GM18873 (cell line): ENCODE results near the gene ARID1B.
"Not testable (repeated sequence)": the region's sequence is repeated elsewhere in the genome, so short reads cannot be mapped to it uniquely, and the experiment has no call there.

Experiments
- ATAC-seq: cut with Tn5 transposase; IDR thresholded peaks from one replicate; pipeline ENCODE4 v1.9.1; 2021; ENCODE audit warnings: mild to moderate bottlenecking, moderate library complexity, moderate number of reproducible peaks; ENCODE audit not compliant: unreplicated experiment, low FRiP score

The ARID1B gene

DNA sequence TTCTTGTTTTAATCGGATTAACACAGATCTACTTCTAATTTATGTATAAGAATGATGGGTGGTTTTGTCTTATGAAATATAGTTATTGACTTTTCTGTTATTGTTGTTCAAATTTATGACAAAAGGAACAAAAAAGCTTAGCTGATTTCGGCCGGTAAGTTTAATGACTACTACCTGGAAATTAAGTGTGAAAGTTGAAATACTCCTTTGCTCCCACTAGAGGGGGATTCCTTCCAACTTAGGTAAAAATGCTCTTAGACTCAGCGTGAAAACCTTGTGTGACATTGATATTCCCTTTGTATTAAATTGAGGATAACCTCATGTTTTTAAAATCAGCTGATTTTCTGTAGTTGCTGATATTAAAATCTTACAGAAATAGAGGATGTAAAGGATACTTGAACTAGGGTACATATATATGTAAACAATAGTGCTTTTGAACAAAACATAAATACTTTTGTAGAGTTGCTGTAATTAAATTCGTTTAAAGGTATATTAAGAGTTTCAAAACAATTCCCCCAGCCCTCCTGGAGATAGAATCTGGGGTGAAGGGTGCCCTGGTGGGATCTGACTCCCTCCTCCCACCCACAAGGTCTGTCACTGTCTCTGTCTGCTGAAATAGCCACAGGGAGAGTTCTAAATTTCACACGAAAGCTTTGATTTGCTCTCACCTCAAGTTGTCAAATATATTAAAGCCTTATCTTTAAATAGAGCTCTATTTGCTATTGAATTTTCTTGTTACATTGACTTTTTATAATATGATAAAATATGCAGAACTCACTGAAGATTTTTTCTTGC is 257.5 kb downstream of the ARID1B start:
- no peak for ATAC-seq

DNA sequence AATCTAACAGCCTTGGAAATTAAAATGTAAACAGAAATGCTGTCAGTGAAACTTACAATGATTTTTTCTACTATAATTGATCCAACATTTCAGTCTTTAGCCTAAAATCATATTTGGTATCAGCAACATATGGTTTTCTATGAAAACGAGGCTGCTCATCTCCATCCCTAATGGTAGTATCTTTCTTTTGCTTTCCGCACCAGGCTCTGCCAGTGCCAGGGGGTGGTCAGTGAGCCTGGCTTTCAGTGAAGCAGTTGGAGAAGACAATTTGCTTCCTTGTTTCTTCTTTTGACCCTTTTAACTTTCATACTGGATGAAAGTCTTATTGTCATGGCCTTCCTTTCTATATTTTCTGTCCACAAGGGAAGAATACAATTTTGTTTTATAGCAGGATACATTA is 258.4 kb downstream of the ARID1B start:
- no peak for ATAC-seq

- no peak for ATAC-seq
Measured at GRCh38 chr6:157036245-157036711, 259.1 kb downstream of the ARID1B start.

DNA sequence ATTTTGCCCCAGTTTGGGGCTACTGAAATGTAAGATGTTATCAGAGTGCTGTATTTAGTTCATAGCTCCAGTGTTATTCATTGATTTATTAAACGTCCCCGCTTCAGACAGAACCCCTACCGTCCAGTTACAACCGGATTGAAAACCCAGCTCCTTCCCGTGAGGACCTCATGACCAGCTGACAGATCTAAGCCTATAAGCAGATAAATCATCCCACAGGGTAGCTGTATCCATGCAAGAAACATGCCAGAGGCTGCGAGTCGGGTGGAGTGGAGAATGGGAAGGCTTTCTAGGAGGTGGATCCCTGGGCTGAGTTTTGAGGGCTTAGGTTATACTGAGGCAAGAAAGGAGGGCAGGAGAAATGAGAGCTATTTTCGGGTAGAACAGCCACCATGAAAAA is 260.0 kb downstream of the ARID1B start:
- ATAC-seq = no peak

GRCh38 chr6:157038610-157039009 is 261.4 kb downstream of the ARID1B start:
- no peak for ATAC-seq

DNA sequence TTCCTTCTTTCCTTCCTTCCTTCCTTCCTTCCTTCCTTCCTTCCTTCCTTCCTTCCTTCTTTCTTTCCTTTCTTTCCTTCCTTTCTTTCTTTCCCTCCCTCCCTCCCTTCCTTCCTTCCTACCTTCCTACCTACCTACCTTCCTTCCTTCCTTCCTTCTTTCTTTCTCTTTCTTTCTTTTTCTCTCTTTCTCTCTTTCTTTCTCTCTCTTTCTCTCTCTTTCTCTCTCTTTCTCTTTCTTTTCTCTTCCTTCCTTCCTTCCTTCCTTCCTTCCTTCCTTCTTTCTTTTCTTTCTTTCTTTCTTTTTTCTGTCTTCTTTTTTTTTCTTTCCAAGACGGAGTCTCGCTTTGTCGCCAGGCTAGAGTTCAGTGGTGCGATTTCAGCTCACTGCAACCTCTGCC is 262.5 kb downstream of the ARID1B start:
- ATAC-seq = not testable (repeated sequence)

DNA sequence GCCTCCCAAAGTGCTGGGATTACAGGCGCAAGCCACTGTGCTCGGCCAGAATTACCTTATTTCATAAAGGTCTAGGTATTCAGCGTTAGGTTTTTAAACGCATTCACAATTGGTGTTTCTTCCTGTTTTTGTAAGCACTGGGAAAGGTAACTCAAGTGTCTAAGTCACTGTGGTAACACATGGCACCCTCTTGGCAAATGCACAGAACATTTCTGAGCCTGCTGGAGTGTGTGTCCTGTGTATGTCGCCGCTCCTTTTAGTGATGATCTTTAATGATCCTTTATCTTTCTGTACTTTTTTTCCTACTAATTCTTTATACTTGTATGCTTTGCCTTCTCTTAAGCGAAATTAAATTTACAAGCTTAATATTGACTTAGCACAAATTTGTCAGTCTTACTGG is 263.0 kb downstream of the ARID1B start:
- no peak for ATAC-seq

- no peak for ATAC-seq
Measured at GRCh38 chr6:157045831-157046454, 268.8 kb downstream of the ARID1B start.

DNA sequence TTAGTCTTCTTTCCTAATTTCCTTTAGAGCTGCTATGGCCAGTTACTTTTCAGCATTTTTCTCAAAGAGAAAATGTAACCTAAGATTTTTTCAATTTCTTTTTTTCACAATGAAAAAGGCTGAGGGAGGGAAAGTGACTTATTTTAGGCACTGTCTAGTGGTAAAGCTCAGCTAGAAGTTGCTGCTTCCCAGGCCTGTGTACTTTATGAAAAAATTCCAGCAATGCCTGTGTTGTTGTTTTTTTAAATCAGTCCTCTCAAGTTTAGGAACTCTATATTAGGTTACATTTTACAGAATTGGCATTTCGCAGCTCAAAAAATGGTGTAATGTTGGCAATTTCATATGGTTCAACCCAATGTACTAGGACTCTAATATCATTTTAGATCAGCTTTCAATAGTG is 269.6 kb downstream of the ARID1B start:
- ATAC-seq = no peak

- ATAC-seq = no peak
Measured at GRCh38 chr6:157047328-157047727, 270.1 kb downstream of the ARID1B start.

- ATAC-seq = no peak
Measured at GRCh38 chr6:157047951-157048350, 270.8 kb downstream of the ARID1B start.

DNA sequence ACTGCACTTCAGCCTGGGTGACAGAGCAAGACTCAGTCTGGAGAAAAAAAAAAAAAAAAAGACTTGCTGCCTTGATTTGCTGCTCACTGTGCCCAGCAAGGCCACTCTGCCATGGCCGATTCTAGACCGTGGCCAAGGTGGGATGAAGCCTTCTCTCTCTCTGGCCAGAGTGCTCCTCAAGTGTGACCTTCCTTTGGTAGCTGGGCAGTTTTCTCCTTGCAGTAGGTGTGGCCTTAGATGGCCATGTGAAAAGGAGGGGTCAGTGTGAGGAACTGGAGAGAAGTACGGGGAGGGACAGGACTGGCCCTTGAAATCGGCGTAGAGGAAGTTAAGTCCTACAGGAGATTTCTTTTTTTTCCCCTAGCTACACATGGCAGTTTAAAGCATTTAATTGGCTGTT is 272.0 kb downstream of the ARID1B start:
- ATAC-seq = no peak

DNA sequence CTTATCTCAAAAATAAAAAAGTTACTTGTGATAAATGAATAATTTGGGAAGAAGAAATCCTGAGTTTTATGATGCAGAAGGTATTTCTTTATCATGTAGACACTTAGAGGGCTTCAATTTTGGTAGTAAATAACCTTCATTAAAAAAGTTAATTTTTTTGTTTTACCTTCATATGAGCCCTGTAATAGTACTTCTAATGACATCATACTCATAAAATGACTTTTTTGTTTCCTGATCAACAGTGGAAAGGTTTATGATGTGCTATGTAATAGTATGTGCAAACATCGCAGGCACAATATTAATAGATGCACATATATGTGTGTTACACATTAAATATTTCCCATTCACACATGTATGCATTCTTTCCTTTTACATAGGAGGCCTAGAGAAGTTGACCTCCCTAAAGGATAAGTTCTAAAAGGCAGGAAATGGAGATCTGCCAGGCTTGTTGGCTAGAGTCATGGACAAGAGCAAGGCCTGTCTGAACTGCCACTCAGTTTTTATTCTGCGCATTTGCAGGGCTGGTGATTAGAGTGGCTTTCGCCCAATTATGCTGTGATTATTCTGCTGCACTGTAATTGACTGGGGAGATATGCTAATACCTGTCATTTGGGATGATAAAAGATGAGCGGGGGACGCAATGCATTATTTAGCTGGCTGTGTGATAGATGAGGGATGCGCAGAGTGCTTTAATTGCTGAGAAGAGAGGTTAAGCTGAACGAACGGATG is 273.5 kb downstream of the ARID1B start:
- ATAC-seq = no peak

GRCh38 chr6:157054531-157054979 is 277.4 kb downstream of the ARID1B start:
- ATAC-seq = no peak

DNA sequence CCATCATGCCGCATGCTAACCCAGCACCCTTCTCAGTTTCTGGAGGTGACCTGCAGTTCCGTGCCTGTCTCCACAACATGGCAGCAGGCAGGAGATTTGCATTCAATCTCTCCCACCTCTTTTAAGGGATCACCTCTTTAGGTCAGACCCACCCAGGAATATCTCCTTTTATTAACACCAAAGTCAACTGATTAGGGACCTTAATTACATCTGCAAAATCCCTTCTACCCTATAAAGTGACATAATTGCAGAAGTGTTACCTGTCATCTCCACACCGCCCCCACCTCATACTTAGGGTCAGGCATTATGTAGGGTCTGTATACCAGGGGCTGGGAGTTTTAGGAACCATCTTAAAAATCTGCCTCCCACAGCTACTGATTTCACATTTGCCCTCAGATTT is 278.7 kb downstream of the ARID1B start:
- no peak for ATAC-seq

GRCh38 chr6:157056275-157056674 is 279.1 kb downstream of the ARID1B start:
- no peak for ATAC-seq

DNA sequence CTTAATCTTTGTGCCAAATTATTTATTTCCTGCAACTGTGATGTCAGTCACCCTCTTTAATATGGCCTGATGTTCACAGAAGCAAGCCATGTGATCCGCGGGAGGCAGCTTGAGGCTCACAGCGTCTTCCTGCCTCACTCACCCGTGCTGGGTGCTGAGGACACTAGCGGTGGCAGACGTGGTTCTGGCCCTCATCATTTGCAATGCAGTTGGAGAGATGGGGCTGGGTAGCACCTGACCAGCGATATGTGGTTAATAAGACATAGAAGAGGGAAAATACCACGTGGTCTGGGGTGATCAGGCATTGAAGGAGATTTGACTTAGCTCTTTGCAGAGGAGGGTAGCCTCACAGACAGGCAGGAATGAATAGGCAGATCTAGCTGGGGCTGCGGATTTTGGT is 281.4 kb downstream of the ARID1B start:
- ATAC-seq = no peak

DNA sequence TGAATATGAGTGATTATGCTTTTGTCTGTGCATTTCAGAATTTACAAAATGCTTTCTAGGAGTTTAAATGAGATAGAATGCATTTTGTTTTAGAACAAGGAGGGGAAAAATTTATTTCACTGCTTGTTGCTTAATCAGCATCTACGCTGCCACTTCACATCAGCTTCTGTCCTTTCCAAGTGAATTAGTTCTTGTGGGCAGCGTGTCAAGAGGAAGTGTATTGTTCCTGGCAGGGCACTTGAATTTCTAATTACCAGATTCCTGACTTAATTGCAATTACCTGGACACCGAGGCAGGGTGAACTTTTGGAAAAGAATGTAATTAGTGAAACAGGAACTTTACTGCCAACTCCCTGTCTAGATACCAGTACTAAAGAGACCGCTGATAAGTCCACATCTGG is 282.6 kb downstream of the ARID1B start:
- no peak for ATAC-seq

GRCh38 chr6:157060440-157060952 is 283.3 kb downstream of the ARID1B start:
- no peak for ATAC-seq

DNA sequence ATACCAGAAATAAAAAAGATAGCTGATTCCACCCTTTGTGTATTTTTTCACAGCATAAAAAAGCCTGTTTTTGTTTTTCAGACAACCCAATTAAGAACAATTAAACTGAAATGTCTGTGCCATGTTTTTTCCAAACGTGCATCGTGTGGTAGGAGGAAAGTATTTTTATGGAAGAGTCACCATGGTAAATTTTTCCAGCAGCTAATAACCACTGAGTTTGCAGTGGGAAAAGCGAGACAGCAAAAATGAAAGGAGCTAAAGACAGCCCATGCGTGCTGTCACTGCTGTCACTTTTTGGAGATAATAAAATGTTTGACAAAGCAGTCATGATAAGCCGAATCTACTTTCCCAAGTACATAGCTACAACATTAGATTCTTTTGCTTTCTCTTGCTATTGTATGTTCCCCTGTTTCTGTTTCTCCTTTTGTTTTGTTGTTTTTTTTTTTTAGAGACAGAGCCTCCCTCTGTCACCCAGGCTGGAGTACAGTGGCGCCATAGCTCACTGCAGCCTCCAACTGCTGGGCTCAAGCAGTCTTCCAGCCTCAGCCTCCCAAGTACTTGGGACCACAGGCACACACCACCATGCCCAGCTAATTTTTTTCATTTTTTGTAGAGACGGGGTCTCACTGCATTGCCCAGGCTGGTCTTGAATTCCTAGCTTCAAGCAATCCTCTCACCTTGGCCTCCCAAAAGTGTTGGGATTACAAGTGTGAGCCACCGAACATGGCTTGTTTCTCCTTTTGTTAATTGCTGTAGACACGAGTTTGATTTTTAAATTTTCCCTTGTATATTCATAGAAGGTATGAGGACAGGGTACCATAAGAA is 284.8 kb downstream of the ARID1B start:
- no peak for ATAC-seq
